Measurements from ENCODE around the gene IRX5. TPM values are rescaled to one million over a fixed set of nuclear protein-coding genes. Genes with fewer than 3 reads are reported as not detected.

Gene IRX5
- total and polyA plus RNA-seq, 2 of the 4 experiments (the other 2 are of a cell fraction), result not detected

DNA sequence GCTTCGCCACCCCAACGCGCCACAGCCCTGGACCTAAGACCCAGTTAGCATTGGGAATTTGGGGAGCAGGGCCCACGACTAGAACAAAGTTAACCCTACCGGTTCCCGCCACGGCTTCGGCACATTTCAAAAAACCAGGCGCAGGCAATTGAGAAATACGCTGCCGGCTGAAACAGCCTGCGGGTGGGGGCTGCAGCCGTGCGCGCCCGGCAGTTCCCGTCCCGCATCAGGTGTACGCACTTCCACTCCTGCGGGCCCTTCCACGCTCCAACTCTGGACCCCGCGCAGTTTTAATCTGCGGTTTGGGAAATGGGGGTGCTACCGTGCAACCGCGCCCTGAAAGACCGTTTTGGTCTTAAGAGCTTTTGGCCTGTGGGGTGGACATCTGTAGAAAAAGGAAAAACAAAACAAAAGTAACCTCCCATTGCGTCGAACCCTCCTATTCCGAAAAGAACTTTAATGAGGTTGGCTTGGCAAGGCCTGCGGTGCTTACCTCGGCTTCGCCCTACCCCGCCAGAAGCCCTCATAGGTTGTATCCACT is 7.1 kb downstream of the IRX5 start:
- no peak overlapping the region for H3K56ac ChIP-seq (ENCODE audit: extremely low read depth, insufficient read depth, low read length)
- H3K9ac ChIP-seq (ENCODE audit: low read depth, low read length), result no peak overlapping the region
- H2BK15ac ChIP-seq (ENCODE audit: low read depth, low read length), result no peak overlapping the region
- ChIA-PET CTCF (no interaction called here), POLR2A (ENCODE audit: unreplicated experiment) (no interaction called here)
- DNase-seq (no peak), ATAC-seq (ENCODE audit: low read depth) (no peak)
- peak overlapping the region; percentile 32 for H2AFZ ChIP-seq (replicated peaks; ENCODE audit: low read length, poor library complexity)
- BruUV-seq (replicated peaks), result no TSS peak
- H3K27me3 ChIP-seq (ENCODE audit: control insufficient read depth, insufficient read depth, low read length), result peaks cover 87% of the 10 kb centered on the region
- H2BK120ac ChIP-seq (ENCODE audit: low read depth, low read length), result no peak overlapping the region
- no peak overlapping the region for H2BK20ac ChIP-seq (ENCODE audit: low read depth, low read length)
- no peak overlapping the region for H3K4ac ChIP-seq (ENCODE audit: low read depth, low read length)
- no peak overlapping the region for H3K23ac ChIP-seq (ENCODE audit: low read depth, low read length)
- no peaks in the 10 kb centered on the region for H3K36me3 ChIP-seq (ENCODE audit: control insufficient read depth, insufficient read depth, low read length)
- dilution Hi-C loops (cut with HindIII; ENCODE audit: low sequenced_read_pairs, unreplicated experiment), result no loop called here
- H4K8ac ChIP-seq (ENCODE audit: low read depth in 2 of 2, low read length in 2 of 2), result no peak overlapping the region
- no peak overlapping the region for H3K14ac ChIP-seq (replicated peaks; ENCODE audit: low read depth, low read length)
- H2BK5ac ChIP-seq (ENCODE audit: low read depth, low read length, poor library complexity, severe bottlenecking), result no peak overlapping the region
- H3K4me3 ChIP-seq (ENCODE audit: insufficient read depth, low read depth, low read length), result no peak overlapping the region
- H4K20me1 ChIP-seq (ENCODE audit: insufficient read depth, low read length), result peaks cover 5% of the 10 kb centered on the region; the same call in 1 of the 2 replicates
- H3K4me1 ChIP-seq (ENCODE audit: control insufficient read depth, insufficient read depth, low read length), result no peaks in the 10 kb centered on the region
- intact Hi-C loops (cut with micrococcal nuclease), result loop anchor here (5.0 to 10.0 kb wide), 2 partner anchors 653 to 990 kb away; partner anchors contain the start of gene IRX3
- H3K9me1 ChIP-seq (ENCODE audit: insufficient read depth, low read length), result no peaks in the 10 kb centered on the region
- no peak overlapping the region for H3K18ac ChIP-seq (ENCODE audit: low read depth, low read length)
- no peak overlapping the region for H4K91ac ChIP-seq (ENCODE audit: insufficient read depth, low read depth, low read length)
- H2AK9ac ChIP-seq (replicated peaks; ENCODE audit: low read depth, low read length, poor library complexity), result no peak overlapping the region
- H2AK5ac ChIP-seq (ENCODE audit: low read depth, low read length), result no peak overlapping the region
- no peak for TF ChIP-seq FOS (IDR thresholded peaks at IDR 0.05; ENCODE audit: low read depth, low read length)
- TF ChIP-seq, protein P1, sequence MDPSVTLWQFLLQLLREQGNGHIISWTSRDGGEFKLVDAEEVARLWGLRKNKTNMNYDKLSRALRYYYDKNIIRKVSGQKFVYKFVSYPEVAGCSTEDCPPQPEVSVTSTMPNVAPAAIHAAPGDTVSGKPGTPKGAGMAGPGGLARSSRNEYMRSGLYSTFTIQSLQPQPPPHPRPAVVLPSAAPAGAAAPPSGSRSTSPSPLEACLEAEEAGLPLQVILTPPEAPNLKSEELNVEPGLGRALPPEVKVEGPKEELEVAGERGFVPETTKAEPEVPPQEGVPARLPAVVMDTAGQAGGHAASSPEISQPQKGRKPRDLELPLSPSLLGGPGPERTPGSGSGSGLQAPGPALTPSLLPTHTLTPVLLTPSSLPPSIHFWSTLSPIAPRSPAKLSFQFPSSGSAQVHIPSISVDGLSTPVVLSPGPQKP (IDR thresholded peaks at IDR 0.05; ENCODE audit: borderline replicate concordance, low read depth, low read length), result no peak
- peaks cover 6% of the 10 kb centered on the region; the same call in 1 of the 2 replicates for H3K9me3 ChIP-seq (ENCODE audit: control insufficient read depth, insufficient read depth, low read length)
- in situ Hi-C loops (cut with MboI; ENCODE audit: low sequenced_read_pairs), result loop anchor here (25.0 kb wide), 3 partner anchors 650 to 1175 kb away; partner anchors contain the start of gene IRX3
- no peak overlapping the region for H3K4me2 ChIP-seq (ENCODE audit: low read depth, low read length)
- no peak overlapping the region for H4K5ac ChIP-seq (ENCODE audit: low read depth, low read length)
- H3K27ac ChIP-seq (ENCODE audit: insufficient read depth, low read length), result no peak overlapping the region
- no peaks in the 10 kb centered on the region for H3K79me1 ChIP-seq (ENCODE audit: low read depth in 1 of 2, low read length in 2 of 2)
- 3% methylated on average over 12 of the region's 35 CpGs; no CpG with 5 or more reads in 1 of the 2 experiments for WGBS, 2 experiments (ENCODE audit: extremely low coverage in 2 of 2, insufficient read length in 1 of 2)

Measured in IMR-90 (cell line).